DOHH2 (cell line): ENCODE measurements around the gene CPHXL2.

Experiments
- H3F3A ChIP-seq: fragments of 200-600 bp; sonication (generic), shearing (Covaris generic); 2 replicates; pipeline ENCODE4 v1.6.0; 2016; ENCODE audit warnings: antibody characterized with exemption, mild to moderate bottlenecking; ENCODE audit not compliant: control insufficient read depth, insufficient read depth
- H3K27ac ChIP-seq: fragments of 200-600 bp; sonication (generic); 2 replicates; pipeline ENCODE4 v1.5.1; 2014; ENCODE audit warnings: low read depth, mild to moderate bottlenecking, low read length, moderate library complexity
- H3K27me3 ChIP-seq: fragments of 200-600 bp; sonication (generic); 2 replicates; pipeline ENCODE4 v1.6.1; 2014; ENCODE audit warnings: mild to moderate bottlenecking, low read length, mixed read lengths; ENCODE audit not compliant: control insufficient read depth
- H3K36me3 ChIP-seq: fragments of 200-600 bp; sonication (generic); 2 replicates; pipeline ENCODE4 v1.6.1; 2014; ENCODE audit warnings: mild to moderate bottlenecking, low read length, moderate library complexity, mixed read lengths; ENCODE audit not compliant: control insufficient read depth
- H3K4me1 ChIP-seq: fragments of 200-600 bp; sonication (generic); 2 replicates; pipeline ENCODE4 v1.6.1; 2014; ENCODE audit warnings: mild to moderate bottlenecking, low read length, mixed read lengths; ENCODE audit not compliant: control insufficient read depth
- H3K4me2 ChIP-seq: fragments of 200-600 bp; sonication (generic); 2 replicates; pipeline ENCODE4 v1.6.0; 2014; ENCODE audit warnings: mild to moderate bottlenecking, low read length, moderate library complexity
- H3K4me3 ChIP-seq: fragments of 200-600 bp; sonication (generic); 2 replicates; pipeline ENCODE4 v1.5.1; 2014; ENCODE audit warnings: mild to moderate bottlenecking, low read length, mixed read lengths
- H3K79me2 ChIP-seq: fragments of 200-600 bp; sonication (generic); 2 replicates; pipeline ENCODE4 v1.6.1; 2014; ENCODE audit warnings: mild to moderate bottlenecking, low read length, mixed read lengths; ENCODE audit not compliant: control insufficient read depth
- H3K9me2 ChIP-seq: fragments of 200-600 bp; sonication (generic); replicated peaks from 2 replicates; pipeline ENCODE4 v1.6.1; 2014; ENCODE audit warnings: mild to moderate bottlenecking, low read length, mixed read lengths; ENCODE audit not compliant: control insufficient read depth
- H3K9me3 ChIP-seq: fragments of 200-600 bp; sonication (generic); 2 replicates; pipeline ENCODE4 v1.6.1; 2014; ENCODE audit warnings: antibody characterized with exemption, low read length, mixed read lengths; ENCODE audit not compliant: control insufficient read depth, insufficient read depth
- H4K20me1 ChIP-seq: fragments of 200-600 bp; sonication (generic); 2 replicates; pipeline ENCODE4 v1.6.0; 2014; ENCODE audit warnings: low read depth, mild to moderate bottlenecking, antibody characterized with exemption, low read length, moderate library complexity; ENCODE audit not compliant: control insufficient read depth, insufficient read depth
- CTCF ChIP-seq: fragments of 200-600 bp; sonication (generic); IDR thresholded peaks from one replicate; pipeline ENCODE4 v1.5.1; 2014; ENCODE audit warnings: antibody characterized with exemption, mild to moderate bottlenecking, low read depth, low read length; ENCODE audit not compliant: poor library complexity, severe bottlenecking
- EZH2phosphoT487 ChIP-seq: fragments of 200-600 bp; sonication (generic); IDR thresholded peaks from 2 replicates; pipeline ENCODE4 v1.6.1; 2017; ENCODE audit warnings: borderline replicate concordance, mild to moderate bottlenecking, antibody characterized with exemption, low read length, moderate library complexity, mixed read lengths

The CPHXL2 gene

GRCh38 chr16:75701361-75701760 is 24.6 kb upstream of the CPHXL2 start, which contains the start of gene DUXB:
DUXB (minus strand) TSS chr16:75701461; CDS start chr16:75701418, 43 bp downstream.
- H3K4me1 ChIP-seq: no peaks in the 10 kb centered on the region
- H3K4me3 ChIP-seq: no peak within 1 kb of the TSS
- no peaks in the 10 kb centered on the region for H3K9me2 ChIP-seq
- H3F3A ChIP-seq: no peaks in the 10 kb centered on the region
- TF ChIP-seq CTCF: no peak
- TF ChIP-seq EZH2phosphoT487: no peak
- H3K27ac ChIP-seq: no peak within 1 kb of the TSS
- H3K79me2 ChIP-seq: no peaks in the 10 kb centered on the region
- no peaks in the 10 kb centered on the region for H3K36me3 ChIP-seq
- no peak within 1 kb of the TSS for H3K4me2 ChIP-seq
- no peaks in the 10 kb centered on the region for H4K20me1 ChIP-seq
- no peaks in the 10 kb centered on the region for H3K9me3 ChIP-seq
- H3K27me3 ChIP-seq: no peaks in the 10 kb centered on the region

GRCh38 chr16:75697571-75697970 is 20.8 kb upstream of the CPHXL2 start:
- TF ChIP-seq EZH2phosphoT487 (no peak), CTCF (no peak)
- Histone ChIP-seq H3K4me3 (no peak overlapping the region), H3K9me2 (no peaks in the 10 kb centered on the region), H3K4me1 (no peaks in the 10 kb centered on the region), H3K4me2 (no peak overlapping the region), H3K27ac (no peak overlapping the region), H3F3A (no peaks in the 10 kb centered on the region), H3K27me3 (no peaks in the 10 kb centered on the region), H4K20me1 (no peaks in the 10 kb centered on the region), H3K9me3 (no peaks in the 10 kb centered on the region), H3K79me2 (no peaks in the 10 kb centered on the region), H3K36me3 (no peaks in the 10 kb centered on the region)

- Histone ChIP-seq H3K27me3 (no peaks in the 10 kb centered on the region), H3F3A (no peaks in the 10 kb centered on the region), H3K9me2 (no peaks in the 10 kb centered on the region), H3K4me2 (no peak overlapping the region), H3K36me3 (no peaks in the 10 kb centered on the region), H3K27ac (no peak overlapping the region), H3K4me3 (no peak overlapping the region), H4K20me1 (no peaks in the 10 kb centered on the region), H3K9me3 (no peaks in the 10 kb centered on the region), H3K4me1 (no peaks in the 10 kb centered on the region), H3K79me2 (no peaks in the 10 kb centered on the region)
- TF ChIP-seq EZH2phosphoT487: no peak
- peak; percentile 42 for TF ChIP-seq CTCF
These were observed 18.9 kb upstream of the CPHXL2 start for GRCh38 chr16:75695708-75696107.

- no peaks in the 10 kb centered on the region for H3K36me3 ChIP-seq
- TF ChIP-seq EZH2phosphoT487 (no peak), CTCF (no peak)
- no peak overlapping the region for H3K4me3 ChIP-seq
- no peaks in the 10 kb centered on the region for H3K9me2 ChIP-seq
- H3K79me2 ChIP-seq: no peaks in the 10 kb centered on the region
- H3K27ac ChIP-seq: no peak overlapping the region
- H4K20me1 ChIP-seq: no peaks in the 10 kb centered on the region
- no peaks in the 10 kb centered on the region for H3F3A ChIP-seq
- H3K27me3 ChIP-seq: no peaks in the 10 kb centered on the region
- no peak overlapping the region for H3K4me2 ChIP-seq
- no peaks in the 10 kb centered on the region for H3K9me3 ChIP-seq
- no peaks in the 10 kb centered on the region for H3K4me1 ChIP-seq
These were observed 10.6 kb upstream of the CPHXL2 start for GRCh38 chr16:75687361-75687760.
